GM20000 (cell line): Measurements from ENCODE around the gene ZNF277.

Experiments used
- DNase-seq: peaks from one replicate; pipeline ENCODE4 v3.0.0; 2012; ENCODE audit warnings: low spot score
- TF ChIP-seq, protein P1 (sequence below): IDR thresholded peaks from 2 replicates; pipeline ENCODE4 v1.5.1; 2012; ENCODE audit warnings: mild to moderate bottlenecking, control low read depth; ENCODE audit errors: extremely low read depth, missing control alignments

Gene ZNF277

DNA sequence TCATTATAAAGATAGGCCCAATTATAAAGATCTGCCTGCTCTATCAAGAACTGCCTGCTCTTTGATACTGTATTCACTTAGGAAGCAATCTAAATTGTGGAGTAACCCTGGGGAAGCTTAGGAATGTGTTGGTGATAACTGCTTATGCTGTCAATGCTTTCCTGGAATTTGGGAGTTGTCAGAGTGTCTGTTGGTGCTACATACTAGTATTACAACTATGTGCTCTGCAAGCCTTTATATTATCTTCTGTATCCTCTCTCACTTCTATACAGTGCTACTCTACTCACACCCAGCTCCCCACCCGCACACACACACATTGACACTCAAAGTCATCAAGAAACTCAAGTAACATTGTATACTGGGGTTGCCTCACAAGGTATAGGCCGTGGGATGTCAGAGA is 6.1 kb downstream of the ZNF277 start:
- TF ChIP-seq, protein P1, sequence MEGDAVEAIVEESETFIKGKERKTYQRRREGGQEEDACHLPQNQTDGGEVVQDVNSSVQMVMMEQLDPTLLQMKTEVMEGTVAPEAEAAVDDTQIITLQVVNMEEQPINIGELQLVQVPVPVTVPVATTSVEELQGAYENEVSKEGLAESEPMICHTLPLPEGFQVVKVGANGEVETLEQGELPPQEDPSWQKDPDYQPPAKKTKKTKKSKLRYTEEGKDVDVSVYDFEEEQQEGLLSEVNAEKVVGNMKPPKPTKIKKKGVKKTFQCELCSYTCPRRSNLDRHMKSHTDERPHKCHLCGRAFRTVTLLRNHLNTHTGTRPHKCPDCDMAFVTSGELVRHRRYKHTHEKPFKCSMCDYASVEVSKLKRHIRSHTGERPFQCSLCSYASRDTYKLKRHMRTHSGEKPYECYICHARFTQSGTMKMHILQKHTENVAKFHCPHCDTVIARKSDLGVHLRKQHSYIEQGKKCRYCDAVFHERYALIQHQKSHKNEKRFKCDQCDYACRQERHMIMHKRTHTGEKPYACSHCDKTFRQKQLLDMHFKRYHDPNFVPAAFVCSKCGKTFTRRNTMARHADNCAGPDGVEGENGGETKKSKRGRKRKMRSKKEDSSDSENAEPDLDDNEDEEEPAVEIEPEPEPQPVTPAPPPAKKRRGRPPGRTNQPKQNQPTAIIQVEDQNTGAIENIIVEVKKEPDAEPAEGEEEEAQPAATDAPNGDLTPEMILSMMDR: no peak
- no peak for DNase-seq

DNA sequence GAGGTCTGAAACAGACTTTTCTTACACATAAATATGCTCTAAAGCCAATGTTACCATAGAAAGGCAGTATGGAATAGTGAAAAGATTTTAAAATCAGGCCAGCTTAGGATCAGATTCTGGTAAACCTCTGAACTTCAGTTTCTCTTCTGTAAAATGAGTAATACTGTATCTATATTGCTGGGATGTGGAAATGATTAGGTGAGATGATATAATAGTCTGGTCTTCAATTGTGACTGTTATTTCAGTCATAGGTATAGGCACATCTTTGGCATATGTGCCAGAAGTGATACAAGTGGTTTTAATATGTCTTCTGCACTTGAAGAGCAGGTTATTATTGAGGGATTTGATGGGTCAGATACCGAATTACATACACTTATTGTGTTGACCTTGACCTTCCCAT is 7.2 kb downstream of the ZNF277 start:
- no peak for DNase-seq
- TF ChIP-seq, protein P1: no peak

DNA sequence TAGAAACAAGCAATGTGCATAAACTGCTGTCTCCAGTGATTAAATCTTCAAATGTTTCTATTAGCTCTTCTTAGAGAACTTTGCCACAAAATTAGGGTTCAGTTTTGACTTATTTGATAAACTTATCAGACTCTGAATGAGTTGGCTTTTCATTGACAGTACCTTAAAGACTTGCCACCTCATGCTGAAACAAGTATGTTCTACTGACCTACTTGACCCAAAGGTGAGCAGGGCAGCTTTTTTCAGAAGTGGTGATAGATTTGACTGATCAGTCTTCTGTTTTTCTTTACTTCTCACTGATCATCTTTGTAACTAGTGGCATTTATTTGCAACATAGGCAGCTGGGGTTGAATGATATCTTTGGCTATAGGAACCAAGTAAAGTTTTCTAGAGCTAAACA is 7.8 kb downstream of the ZNF277 start:
- TF ChIP-seq, protein P1: no peak
- DNase-seq: no peak

DNA sequence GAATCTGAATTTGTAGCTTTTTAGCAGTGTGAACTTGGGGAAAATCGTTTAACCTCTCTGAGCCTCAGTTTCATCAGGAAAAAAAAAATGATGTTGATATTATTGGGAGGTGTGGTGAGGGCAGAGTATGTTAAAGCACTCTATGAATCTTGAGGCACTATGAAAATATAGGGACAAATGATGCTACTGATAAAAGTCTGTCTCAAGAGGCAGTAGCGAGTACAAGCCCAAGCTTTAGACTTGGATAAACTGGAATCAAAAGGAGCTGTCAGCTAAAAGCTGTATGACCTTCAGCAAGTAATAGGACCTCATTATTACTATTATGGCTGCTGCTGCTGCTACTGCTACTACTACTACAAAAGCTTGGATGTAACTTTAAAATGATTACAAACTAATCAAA is 8.4 kb downstream of the ZNF277 start:
- TF ChIP-seq, protein P1: no peak
- no peak for DNase-seq

DNA sequence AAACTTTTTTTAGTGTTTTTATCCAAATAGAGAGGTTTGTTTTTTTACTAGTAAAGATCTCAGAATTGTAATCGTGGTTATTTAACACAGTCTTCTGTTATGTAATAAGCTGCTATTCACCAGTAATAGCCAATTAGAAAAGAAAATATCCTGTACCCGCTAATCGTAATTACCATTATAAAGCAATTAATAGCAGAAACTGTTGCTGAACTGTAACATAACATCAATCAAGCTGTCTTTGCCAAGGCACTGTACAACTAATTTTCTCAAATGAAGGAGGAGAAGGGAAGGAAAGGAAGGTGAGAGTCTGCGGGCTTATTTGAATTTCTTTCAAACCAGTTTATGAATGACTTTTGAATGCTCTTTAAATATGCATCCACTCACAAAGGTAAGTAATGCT is 9.3 kb downstream of the ZNF277 start:
- TF ChIP-seq, protein P1: no peak
- DNase-seq: no peak

DNA sequence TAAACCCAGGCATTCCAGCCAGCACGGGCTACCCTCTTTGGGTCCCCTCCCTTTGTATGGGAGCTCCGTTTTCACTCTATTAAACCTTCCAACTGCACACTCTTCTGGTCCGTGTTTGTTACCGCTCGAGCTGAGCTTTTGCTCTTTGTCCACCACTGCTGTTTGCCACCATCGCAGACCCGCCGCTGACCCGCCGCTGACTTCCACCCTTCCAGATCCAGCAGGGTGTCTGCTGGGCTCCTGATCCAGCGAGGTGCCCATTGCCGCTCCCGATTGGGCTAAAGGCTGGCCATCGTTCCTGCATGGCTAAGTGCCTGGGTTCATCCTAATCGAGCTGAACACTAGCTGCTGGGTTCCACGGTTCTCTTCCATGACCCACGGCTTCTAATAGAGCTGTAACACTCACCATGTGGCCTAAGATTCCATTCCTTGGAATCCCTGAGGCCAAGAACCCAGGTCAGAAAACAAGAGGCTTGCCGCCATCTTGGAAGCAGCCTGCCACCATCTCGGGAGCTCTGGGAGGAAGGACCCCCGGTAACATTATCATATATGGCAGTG is 14.5 kb downstream of the ZNF277 start:
- TF ChIP-seq, protein P1: no peak
- DNase-seq: no peak

DNA sequence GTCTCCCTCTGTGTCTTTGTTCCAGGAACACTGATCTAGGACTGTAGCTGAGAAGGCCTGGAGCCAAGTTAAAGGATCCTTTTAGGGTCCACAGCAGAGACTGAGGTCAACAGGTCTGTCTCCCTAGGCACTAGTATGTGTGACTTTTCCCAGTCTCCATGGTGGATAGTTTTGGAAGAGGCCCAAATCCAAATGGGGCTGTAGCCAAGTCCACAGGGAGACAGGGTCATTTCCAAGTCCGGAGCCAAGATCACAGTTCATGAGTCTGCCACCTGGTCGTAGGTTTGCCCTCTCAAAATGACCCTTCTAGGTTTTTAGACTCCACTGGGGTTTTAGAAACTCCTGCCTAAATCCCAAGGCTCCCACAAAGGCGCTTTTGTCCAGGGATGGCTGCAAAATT is 16.8 kb downstream of the ZNF277 start:
- no peak for DNase-seq
- TF ChIP-seq, protein P1: no peak
